ENCODE results near the gene CIB4.

CIB4 gene

DNA sequence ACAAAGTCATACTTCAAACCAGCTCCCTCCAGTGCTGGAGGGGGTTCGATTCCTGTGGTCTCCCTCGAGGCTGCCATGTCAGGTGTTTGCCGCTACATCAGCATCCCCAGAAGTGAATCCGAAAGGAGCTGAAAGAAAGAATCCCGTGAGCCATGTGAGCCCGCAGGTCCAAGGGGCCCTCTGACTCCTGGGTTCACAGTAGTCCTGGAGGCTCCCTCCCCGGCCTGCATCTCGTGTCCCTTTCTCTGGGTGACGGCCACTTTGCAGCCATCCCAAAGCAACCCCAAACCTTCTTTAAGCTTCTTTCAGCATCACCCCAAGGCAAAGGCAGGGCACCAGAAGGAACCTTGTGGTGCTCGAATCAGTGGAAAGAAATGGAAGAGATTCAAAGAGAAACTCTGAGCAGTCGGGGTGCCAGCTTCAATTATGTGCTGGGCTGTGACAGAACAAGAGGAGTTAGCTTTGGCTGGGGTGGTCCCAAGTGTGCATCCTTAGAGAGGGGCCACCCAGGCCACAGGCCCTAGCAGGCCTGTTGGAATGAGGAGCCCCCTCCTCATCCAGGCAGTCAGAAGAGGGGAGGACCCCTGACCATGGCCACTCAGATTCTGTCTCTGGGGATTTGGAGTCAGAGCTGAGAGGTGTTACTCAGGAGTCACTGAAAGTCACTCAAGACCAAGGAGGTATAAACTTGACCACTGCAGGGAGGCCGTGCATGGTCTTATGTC lies 59.7 kb downstream of the CIB4 start:
- no peak for DNase-seq

DNA sequence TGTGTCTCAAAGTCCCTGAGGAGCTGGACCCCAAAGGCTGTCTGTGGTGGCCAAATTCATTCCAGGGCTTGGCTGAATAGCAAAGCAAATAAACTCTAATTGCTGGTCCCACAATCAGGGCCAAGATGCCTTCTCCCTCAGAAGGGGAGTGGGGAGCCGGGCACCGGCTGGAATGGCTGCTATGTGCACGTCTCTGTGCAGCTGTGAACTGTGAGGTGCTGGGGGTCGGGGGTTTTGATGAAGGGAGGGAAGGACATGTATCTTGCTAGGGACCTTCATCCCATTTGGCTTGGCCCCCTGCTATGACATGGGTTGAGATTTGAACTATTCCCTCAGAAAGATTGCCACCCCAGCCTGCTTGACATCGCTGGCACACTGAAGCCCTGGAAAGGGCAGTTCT lies 60.4 kb downstream of the CIB4 start:
- DNase-seq = no peak

DNA sequence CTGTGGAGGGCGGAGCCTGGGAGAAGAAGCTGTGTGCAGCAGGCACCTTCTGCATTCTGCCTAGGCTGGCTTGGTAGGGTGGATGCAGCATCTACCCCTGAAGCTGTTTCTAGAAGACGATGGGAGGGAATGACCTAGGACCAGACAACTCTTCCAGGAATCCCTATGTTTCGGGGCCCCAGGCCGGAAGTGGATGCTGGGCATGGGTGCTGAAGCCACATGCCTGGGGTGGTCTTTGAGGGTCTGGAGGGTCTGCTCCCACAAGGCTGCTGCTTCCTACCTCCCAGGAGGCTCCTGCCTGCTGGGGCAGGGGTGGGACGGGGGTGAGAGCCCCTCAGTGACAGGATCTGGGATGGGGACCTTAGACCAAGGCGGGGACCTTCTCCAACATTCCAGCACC lies 61.0 kb downstream of the CIB4 start:
- no peak for DNase-seq

DNA sequence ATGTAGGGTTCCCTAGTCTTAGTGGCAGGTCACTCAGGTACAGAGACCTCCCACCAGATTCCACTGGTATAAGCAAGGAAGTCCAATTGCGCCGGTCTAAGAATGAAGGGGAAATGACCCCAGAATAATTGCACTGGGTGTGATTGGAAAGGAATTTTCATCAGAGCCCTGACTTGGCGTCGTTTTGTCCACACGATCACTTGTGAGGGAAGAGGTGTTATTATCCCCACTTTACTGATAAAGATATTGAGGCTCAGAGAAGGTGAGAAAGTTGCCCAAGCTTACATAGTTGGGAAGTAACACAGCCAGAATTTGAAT lies 61.5 kb downstream of the CIB4 start:
- DNase-seq = no peak

DNA sequence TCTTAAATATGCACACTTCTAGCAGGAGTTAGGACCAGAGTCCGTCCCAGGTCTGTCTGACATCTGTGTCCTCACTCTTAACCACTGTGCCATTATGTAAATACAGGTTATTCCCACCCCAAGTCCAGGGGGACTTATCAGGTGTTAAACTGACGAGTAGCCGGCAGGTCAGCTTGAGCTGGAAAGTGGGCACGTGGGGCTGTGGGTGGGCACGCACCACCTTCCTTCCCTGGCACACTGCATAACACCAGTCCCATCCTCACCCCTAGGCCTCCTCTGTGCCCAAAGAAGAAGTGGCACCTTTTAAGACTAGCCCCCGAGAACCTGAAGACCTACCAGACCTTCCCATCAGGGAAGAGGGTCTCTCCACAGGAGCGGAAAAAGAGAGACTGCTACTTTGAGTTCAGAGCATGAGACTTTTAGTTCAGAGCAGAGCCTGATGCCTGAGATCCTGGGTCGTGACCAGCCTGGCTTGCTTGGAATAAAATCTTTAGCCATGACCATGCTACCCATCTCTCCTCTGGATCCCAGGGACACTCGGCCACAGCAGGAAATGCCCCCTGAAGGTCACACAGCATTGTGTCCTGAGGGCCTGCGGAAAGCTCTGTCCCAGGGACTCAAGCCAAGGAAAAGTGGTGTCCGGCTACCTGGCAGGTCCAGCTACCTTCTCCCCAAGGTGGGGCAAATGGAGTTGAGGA lies 62.0 kb downstream of the CIB4 start:
- no peak for DNase-seq

DNA sequence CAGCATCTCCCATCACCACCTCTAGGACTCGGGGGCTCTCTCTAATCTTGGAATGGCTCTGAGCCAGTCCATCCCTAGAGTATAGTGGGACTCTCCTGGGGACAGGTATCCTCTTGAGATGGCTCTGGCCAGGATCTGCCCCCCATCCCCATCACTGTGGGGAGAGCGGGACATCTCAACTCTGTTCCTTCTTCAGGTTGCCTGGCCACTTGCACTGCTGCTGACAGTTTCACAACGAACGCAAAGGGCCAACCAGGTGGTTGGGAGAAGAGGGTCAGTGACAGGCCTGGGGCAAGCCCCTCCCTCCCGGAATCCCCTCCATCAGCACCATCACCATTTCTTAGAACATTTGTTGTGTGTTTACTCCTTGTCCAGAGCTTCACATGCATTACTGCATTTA lies 62.6 kb downstream of the CIB4 start:
- no peak for DNase-seq

DNA sequence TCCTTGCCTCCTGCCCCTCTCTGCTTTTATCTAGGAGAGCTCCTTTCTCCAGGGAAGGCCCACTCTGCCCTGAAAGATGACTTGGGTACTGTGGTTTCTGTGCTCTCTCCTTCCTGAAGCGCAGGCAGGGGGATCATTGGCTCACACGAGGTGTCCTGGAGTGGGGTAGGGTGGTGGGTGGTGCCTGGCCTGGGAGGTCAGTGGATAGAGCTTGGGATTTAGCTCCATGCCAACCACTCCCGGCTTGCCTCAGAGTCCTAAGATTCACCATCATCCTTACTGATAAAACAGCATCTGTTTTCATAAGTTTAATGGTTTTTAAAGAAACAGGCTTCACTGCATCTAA lies 63.1 kb downstream of the CIB4 start:
- DNase-seq = no peak

DNA sequence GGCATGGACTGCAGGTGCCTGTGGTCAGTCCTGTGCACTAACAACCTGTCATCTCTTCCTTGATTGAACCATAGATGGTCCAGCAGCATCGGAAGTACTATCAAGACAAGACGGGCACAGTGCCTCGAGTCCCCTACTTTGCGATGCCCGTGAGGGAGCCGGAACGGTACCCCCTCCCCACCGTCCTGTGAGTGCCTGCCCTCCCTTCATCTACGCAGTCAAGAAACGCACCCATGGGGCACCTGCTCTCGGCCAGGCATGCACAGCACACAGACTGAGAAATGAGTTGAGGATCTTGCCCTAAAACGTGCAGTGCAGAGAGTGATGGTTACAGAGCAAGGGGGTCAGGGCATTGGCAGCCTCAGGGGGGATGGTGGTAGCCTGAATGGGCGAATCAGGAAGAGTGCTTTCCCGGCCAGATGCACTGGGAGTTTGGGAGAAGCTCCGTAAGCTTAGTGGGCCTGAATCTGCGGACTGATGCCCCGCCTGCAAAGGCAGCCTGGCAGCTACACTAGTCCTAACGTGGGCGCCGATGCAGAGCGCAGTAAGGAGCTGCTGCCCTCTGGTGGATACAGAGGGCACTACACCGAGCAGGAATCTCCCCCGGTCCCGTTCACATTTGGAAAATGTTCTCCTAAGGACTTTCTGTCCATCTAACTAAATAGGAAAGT lies 63.6 kb downstream of the CIB4 start:
- peak; percentile 42 for DNase-seq

DNA sequence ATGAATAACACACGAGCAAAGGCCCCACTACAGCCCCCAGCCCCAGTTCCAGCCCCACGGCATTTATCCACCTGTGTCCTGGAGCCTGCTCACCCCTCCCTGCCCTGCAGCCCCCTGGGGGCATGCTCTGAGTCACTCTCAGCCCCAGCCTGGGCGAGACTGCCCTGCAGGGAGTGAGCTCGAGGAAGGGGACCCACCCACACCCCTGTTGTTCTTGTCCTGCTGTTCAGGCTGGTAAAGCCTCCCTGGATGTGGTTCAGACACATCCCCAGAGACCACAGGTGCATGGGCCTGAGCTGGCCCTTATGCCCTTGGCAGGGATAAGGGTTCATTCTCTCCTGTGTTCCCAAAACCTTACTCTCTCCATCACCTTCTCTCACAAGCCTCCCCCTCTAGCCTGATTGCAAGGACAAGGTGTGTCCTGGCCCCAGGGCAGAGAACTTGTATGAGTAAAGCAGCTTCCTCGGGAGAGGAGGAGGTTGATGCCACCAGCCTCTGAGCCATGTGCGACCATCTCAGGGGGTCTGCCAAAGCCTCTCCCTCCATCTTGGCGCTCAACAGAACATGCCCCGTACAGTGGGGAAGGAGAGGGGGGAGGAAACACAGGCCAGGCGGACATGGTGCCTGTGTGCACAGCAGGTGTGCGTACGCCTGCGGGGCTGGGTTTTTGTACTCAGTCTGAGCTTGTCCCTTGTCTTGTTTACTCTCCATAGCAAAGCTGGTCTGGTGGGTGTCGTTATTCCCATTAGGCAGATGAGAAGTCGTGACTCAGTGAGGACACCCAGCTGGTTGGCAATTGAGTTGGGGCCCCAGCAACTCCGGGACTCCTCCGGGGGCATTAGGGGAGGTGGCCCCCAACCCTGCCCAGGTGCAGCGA lies 64.4 kb downstream of the CIB4 start:
- DNase-seq = no peak

DNA sequence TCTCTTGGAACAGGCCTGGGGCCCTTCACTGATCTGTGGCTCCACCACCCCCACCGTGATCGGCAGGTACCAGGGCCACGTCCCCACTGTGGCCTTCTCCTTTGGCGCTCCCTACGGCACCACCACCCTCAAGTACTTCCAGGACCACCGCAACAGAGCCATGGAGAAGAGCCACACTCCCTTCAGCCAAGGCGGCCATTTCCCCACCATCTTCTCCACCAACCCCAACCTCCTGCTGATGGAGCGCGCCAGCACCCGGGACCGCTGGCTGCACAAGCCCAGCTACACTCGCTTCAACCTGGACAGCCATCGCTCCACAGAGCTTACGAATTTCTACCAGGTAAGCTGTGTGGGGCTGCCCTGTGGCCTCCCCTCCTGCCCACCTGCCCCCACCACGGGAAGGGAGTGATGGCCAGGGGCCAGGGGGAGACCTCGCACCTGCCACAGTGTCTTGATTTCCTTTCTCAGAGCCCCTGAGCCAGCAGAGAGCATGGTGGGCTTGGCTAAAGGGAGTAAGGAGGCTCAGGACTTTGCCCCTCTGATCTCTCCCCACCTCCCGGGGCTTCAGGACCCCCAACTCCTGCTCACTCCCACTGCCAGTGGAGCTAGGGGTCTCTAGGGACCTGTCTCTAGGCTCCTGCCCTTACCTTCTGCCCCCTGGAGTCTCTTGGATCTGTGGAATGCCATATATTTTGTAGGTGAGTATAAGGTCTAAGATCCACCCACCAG lies 65.2 kb downstream of the CIB4 start:
- no peak for DNase-seq

DNA sequence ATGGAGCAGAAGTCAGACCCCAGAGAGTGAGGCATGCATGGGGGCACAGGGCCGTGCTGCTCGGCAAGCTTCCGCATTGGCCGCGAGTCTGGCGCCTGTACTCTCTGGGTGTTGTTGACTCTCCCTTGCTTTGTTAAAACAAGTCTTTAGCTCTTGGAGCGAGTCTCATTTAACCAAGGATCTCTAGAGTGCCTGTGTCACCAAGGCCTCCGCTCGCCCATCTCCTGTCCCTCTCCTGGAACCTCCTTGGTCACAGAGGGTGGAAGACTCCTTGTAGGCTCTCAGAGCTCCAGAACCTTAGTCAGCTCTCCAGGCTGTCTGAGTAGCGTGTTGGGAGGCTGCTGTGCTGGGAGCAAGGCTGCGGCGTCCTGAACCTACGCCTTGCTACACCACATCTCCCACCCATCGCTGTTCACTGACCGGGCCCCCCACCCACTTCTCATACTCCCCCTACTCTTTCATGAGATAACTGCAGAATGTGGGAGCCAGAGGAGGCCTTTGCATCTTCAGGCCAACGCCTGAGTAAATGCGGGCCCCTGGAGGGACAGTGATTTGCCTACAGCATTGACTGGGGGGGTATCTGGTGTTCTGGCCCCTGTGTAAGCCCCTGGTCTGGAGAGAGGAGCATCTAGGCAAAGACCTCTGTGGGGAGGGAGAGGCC lies 66.1 kb downstream of the CIB4 start:
- no peak for DNase-seq

DNA sequence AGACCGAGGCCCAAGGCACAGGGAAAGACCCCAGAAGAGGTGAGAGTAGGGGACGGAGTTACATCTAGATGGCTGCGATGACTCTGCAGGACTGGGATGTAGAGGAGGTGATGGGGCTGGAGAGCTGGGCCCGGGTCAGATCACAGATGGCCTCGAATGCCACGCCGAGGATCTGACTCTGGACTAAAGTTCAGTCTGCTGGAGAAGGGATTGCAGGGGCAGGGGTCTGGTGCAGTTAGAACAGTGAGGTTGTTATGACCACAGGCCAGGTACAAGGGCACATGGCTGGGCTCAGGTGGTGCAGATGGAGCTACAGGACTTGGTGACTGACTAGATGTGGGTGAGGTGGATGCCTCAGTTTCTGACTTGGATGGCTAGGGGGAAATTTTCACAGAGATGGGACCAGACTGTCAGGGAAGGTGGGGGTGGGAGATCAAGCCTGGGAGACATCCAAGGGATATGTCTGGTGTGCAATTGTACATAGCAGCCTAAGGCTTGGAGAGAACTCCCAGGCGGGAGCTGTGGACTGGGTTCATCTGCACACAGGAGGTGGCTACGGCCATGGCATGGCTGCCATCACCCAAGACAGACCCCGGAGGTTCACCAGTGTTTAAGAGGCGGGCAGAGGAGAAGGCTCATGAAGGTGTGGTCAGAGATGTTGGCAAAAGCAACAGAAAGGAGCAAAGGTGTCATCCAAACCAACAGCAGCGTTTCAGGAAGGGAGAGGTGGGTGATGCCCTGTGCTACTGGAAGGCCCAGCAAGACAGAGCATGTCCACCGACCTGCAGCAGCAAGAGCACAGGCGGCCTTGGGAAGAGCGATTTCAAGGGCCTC lies 66.9 kb downstream of the CIB4 start:
- no peak for DNase-seq

DNA sequence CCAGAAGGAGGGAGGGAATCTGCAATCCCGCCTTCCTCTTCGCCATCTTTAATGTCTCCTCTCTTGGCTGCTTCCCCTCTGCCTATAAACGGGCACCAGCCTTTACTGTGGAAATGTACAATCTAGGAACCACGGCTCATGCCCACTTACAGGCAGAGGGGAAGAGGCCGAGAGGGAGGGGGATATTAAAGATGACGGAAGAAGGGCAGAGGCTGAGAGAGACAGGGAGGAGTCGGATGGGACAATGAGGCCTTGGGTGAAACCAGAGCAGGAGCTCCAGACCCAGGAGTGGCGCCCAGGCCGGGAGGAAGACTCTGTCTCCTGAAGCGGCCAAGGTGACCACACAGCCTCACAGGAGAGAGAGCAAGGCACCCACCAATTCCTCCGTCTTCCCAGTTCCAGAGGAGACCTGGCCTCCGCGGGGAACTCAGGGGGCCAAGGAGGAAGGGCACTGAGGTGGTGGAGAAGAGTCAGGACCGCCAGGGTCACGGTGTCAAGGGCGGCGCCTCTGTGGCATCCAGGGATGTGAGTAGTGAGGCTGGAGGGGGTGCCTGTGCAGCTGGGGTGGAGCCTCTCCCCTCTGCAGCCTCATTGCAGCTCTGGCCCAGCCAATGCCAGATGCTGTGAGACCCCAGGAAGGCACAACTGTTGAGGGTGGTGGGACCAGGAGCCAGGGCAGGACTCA lies 67.8 kb downstream of the CIB4 start:
- DNase-seq = no peak

DNA sequence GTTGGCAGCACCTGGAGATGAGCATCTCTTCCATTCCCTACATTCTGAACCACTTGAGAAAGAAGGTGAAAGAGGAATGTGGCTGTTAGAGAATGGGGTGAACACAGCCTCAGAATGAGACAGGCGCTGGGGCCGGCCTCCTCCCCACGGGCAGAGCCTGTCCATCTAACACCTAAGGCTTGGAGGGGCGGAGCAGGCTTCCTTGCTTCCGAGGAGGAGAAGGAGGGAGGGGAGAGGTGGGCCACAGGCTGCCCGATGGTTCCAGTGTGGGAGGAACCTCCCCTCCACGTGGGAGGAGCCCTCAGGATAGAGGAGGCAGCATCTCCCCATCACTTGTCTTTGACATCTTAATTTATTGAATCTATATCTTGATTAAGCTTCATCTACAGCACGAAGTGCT lies 68.6 kb downstream of the CIB4 start:
- DNase-seq = no peak

DNA sequence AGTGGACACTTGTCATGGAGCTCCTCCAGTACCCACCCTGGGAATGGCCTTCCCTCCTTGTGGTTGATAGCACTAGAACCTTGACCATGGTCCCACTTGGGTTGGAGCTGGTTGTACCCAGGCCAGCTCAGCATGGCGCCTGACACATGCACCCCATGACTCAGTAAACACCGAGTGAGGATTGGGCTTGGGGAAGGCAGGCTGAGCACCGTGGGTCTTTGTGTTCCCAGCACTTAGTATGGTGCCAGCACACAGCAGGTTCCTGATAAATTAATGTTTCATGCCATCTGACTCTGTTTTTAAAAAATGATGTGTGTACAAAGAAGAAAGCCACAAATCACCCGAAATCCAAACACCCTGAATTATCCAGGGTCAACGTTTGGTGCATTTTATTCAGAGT lies 69.8 kb downstream of the CIB4 start:
- DNase-seq = no peak

DNA sequence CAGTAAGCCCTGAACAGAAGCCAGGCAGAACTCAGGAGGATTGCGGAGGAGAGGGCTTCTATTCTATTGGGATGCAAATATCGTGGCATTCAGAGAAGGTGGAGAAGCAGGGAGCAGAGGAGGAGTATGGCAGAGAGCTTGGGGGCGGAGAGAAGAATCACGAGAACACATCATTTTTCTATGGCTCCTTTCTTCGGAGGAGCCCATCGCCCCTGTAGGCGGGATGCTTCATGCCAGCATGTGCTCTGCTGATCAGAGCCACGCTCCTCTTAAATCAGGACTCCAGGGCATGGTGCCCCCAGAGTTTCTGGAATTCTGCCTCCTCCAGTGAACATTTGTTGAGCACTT lies 71.1 kb downstream of the CIB4 start:
- DNase-seq = no peak

DNA sequence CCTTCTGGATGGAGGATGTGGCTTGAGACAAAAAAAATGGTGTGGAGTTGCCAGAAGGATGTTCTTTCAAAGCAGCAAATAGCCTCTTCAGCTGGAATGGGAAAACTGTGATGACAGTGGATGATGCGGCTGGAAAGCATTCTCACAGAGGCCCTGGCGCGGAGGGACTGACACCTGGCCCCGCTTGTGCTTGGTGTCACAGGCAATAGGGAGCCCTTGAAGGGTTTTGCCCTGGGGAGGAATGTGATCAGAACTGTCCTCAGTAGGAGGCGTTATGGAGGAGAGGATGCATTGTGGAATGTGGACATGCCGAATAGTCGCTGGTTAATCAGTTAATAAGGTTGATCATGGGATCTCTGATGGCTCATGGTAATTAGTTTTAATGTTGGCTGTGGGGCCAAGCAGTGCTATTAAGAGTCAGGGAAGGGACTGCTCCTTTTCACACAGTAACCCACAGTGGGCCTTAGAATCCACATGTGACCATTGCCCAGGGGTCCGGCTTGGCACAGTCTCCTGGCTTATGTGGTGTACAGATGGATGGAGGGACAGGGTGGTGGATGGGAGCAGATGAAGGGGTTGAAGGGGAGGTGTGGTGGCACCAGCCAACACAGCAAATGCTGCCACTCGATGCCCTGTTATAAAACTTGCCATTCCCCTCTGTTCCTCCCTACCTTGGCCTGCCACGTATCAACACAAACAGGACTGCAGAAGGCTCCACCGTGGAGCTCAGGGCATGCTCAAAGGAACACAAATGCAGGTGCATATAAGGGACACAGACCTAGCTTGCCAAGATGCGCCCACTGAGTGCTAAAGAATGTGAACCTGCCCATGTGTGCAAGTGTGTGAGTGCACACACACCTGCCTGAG lies 71.7 kb downstream of the CIB4 start:
- no peak for DNase-seq

DNA sequence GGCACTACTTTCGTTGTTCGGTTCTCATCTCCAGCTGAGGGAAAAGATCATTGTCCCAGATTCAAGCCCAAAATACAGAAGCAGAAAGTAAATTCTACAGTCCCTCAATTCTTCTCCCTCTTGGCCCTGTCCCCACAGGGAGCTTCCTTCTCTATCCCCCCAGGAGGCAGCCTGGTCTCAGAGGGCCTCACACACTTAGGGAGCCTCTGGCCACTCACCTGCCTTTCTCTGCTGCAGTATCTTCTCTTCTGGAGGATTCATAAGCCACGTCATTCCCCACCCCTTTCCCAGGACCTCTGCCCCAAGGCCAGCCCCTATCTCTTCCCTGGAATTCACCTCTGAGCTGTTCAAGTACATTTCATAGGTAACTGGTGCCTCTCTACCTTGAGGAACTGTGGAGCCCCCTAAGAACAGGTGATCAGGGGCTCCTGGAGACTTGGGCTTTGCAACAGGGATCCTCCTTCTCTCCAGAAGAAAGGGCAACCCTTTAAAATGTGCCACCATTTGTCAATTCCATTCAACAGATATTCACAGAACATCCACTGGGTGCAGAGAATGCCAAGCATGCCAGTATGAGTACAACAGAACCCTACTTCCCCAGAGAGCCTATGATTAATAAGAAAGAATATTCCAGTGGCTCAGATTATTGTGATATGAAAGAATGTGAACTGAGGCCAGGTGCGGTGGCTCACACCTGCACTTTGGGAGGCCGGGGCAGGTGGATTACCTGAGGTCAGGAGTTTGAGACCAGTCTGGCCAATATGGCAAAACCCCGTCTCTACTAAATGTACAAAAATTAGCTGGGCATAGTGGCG lies 72.9 kb downstream of the CIB4 start:
- DNase-seq = no peak

DNA sequence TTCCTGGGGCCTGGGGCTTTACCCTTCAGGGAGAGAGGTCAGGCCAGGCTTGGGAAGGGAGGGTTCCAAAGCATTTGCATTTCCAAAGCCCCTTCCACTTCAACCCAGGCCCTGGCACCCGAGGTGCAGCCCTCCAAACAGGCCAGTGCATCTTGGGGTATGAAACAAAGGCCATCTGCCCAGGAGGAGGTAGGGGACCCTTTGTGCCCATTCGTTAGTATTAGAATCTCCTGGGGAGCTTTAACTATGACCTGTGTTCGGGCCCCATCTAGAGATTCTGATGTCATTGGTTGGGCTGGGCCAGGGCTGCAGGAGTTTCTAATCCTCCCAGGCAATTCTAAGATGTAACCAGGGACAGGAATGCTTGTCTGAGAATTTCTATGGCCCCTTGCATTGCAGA lies 73.6 kb downstream of the CIB4 start:
- no peak for DNase-seq

All from effector CD4-positive, alpha-beta T cell (primary cell).